H1 (cell line): ENCODE measurements around the gene GRAMD1B. TPM values are rescaled to one million over a fixed set of nuclear protein-coding genes. Genes with fewer than 3 reads are reported as not detected.
A peak's percentile ranks its signal among the peaks of the same experiment; 100 is the strongest.

ENCODE experiments used
- CTCF ChIA-PET: fragments of 300-600 bp; sonication (Branson Sonifier 250); formaldehyde crosslinking; loops from one replicate; lab custom pipeline; 2021; ENCODE audit not compliant: partially characterized antibody; lab: Charles Lee
- POLR2A ChIA-PET: fragments of 300-600 bp; sonication (Branson Sonifier 250); formaldehyde crosslinking; loops from one replicate; lab custom pipeline; 2021; ENCODE audit warnings: inconsistent platforms; ENCODE audit not compliant: partially characterized antibody; lab: Charles Lee
- DNase-seq, 2 experiments: peaks; one replicate each; pipeline versions ENCODE4 v3.0.0 to v3.0.0-alpha.2; 2010 to 2022; ENCODE audit warnings: low spot score in 2 of 2, low read depth in 1 of 2, mixed read lengths in 1 of 2
- FAIRE-seq: peaks from 2 replicates; lab custom pipeline; 2011; peaks lifted over from hg19 to GRCh38; lab: Jason Lieb, UNC
- H2AFZ ChIP-seq: 2 replicates; pipeline ENCODE4 v1.8.1; 2012; ENCODE audit warnings: low read length, inconsistent platforms
- H2AK5ac ChIP-seq: 2 replicates; pipeline ENCODE4 v1.6.1; 2013; ENCODE audit warnings: low read depth, low read length
- H2BK120ac ChIP-seq: replicated peaks from 2 replicates; pipeline ENCODE3; 2013; ENCODE audit warnings: low read depth, low read length, inconsistent platforms
- H2BK12ac ChIP-seq: 2 replicates; pipeline ENCODE4 v1.6.1; 2013; ENCODE audit warnings: low read depth, low read length
- H2BK15ac ChIP-seq: 2 replicates; pipeline ENCODE4 v1.6.1; 2013; ENCODE audit warnings: low read length
- H2BK20ac ChIP-seq: 2 replicates; pipeline ENCODE4 v1.6.1; 2013; ENCODE audit warnings: low read length
- H2BK5ac ChIP-seq: 2 replicates; pipeline ENCODE4 v1.6.1; 2013; ENCODE audit warnings: low read depth, low read length
- H3K14ac ChIP-seq: 2 replicates; pipeline ENCODE4 v1.6.1; 2013; ENCODE audit warnings: inconsistent platforms; ENCODE audit not compliant: insufficient read length
- H3K18ac ChIP-seq: 2 replicates; pipeline ENCODE4 v1.6.1; 2013; ENCODE audit warnings: low read length; ENCODE audit errors: extremely low read depth
- H3K23ac ChIP-seq: 2 replicates; pipeline ENCODE4 v1.6.1; 2013; ENCODE audit warnings: inconsistent platforms; ENCODE audit not compliant: insufficient read length
- H3K23me2 ChIP-seq: 2 replicates; pipeline ENCODE4 v1.6.1; 2013; ENCODE audit warnings: low read depth, low read length
- H3K27ac ChIP-seq: 2 replicates; pipeline ENCODE4 v1.6.1; 2011; ENCODE audit warnings: low read depth, low read length, inconsistent platforms
- H3K27me3 ChIP-seq, 4 experiments: replicated peaks in 1 of 4; 1 replicate in 1 of 4; 2 replicates in 3 of 4; pipeline versions ENCODE4 v1.6.1 to v1.8.1; 2011 to 2013; ENCODE audit warnings: low read length in 3 of 4, mild to moderate bottlenecking in 3 of 4, inconsistent platforms in 2 of 4, mixed read lengths in 2 of 4, moderate library complexity in 1 of 4; ENCODE audit not compliant: control insufficient read depth in 3 of 4, insufficient read depth in 3 of 4; ENCODE audit errors: extremely low read depth in 1 of 4
- H3K36me3 ChIP-seq, 4 experiments: 2 replicates each; pipeline versions ENCODE4 v1.6.1 to v1.8.1; 2011 to 2013; ENCODE audit warnings: mild to moderate bottlenecking in 4 of 4, low read length in 3 of 4, moderate library complexity in 2 of 4, control low read depth in 1 of 4, inconsistent platforms in 1 of 4; ENCODE audit not compliant: insufficient read depth in 4 of 4, control insufficient read depth in 2 of 4
- H3K4ac ChIP-seq: replicated peaks from 2 replicates; pipeline ENCODE3; 2013; ENCODE audit warnings: low read length, low read depth, mixed read lengths, inconsistent platforms; ENCODE audit not compliant: insufficient read length
- H3K4me1 ChIP-seq, 4 experiments: replicated peaks in 1 of 4; 1 replicate in 1 of 4; 2 replicates in 3 of 4; pipeline versions ENCODE4 v1.6.1 to v1.8.1; 2011 to 2013; ENCODE audit warnings: low read length in 3 of 4, inconsistent platforms in 2 of 4, mixed read lengths in 1 of 4; ENCODE audit not compliant: insufficient read depth in 4 of 4, control insufficient read depth in 3 of 4
- H3K4me2 ChIP-seq, 2 experiments: 2 replicates each; pipeline versions ENCODE4 v1.6.1 to v1.8.1; 2011 to 2013; ENCODE audit warnings: low read depth in 2 of 2, low read length in 2 of 2, control low read depth in 1 of 2, inconsistent platforms in 1 of 2, mild to moderate bottlenecking in 1 of 2; ENCODE audit not compliant: insufficient read depth in 1 of 2
- H3K4me3 ChIP-seq, 4 experiments: fragments of 200-600, 300-600 bp in 1 of 4; sonication (generic), shearing (Covaris generic), sonication (Bioruptor Twin) in 1 of 4; 2 replicates each; pipeline versions ENCODE4 v1.5.1 to v1.8.1; 2011 to 2016; ENCODE audit warnings: low read length in 4 of 4, low read depth in 3 of 4, control low read depth in 2 of 4, inconsistent platforms in 2 of 4, mild to moderate bottlenecking in 2 of 4, mixed read lengths in 1 of 4, moderate library complexity in 1 of 4; ENCODE audit not compliant: insufficient read depth in 2 of 4; ENCODE audit errors: extremely low read depth in 1 of 4
- H3K56ac ChIP-seq: replicated peaks from 2 replicates; pipeline ENCODE3; 2013; ENCODE audit warnings: low read depth, mild to moderate bottlenecking, mixed read lengths, low read length, inconsistent platforms; ENCODE audit not compliant: insufficient read length
- H3K79me1 ChIP-seq: 2 replicates; pipeline ENCODE4 v1.6.1; 2013; ENCODE audit warnings: low read depth, low read length, control low read depth
- H3K79me2 ChIP-seq, 2 experiments: 2 replicates each; pipeline versions ENCODE4 v1.6.1 to v1.8.1; 2012 to 2013; ENCODE audit warnings: low read length in 2 of 2, mild to moderate bottlenecking in 2 of 2, inconsistent platforms in 1 of 2; ENCODE audit not compliant: insufficient read depth in 2 of 2, control insufficient read depth in 1 of 2
- H3K9ac ChIP-seq, 4 experiments: replicated peaks in 1 of 4; 1 replicate in 1 of 4; 2 replicates in 3 of 4; pipeline versions ENCODE4 v1.6.1 to v1.8.1; 2011 to 2013; ENCODE audit warnings: low read depth in 3 of 4, low read length in 3 of 4, control low read depth in 2 of 4, mild to moderate bottlenecking in 2 of 4, moderate library complexity in 2 of 4, inconsistent platforms in 1 of 4; ENCODE audit errors: extremely low read depth in 1 of 4
- H3K9me3 ChIP-seq, 2 experiments: 2 replicates each; pipeline versions ENCODE4 v1.6.1 to v1.8.1; 2012 to 2013; ENCODE audit warnings: mild to moderate bottlenecking in 2 of 2, moderate library complexity in 2 of 2, control low read depth in 1 of 2, inconsistent platforms in 1 of 2, low read depth in 1 of 2, low read length in 1 of 2, mixed read lengths in 1 of 2; ENCODE audit not compliant: insufficient read depth in 2 of 2
- H4K20me1 ChIP-seq, 2 experiments: replicated peaks in 1 of 2; 2 replicates each; pipeline versions ENCODE3 to v1.8.1; 2011 to 2013; ENCODE audit warnings: inconsistent platforms in 2 of 2, low read length in 2 of 2, mild to moderate bottlenecking in 1 of 2; ENCODE audit not compliant: insufficient read depth in 2 of 2, control insufficient read depth in 1 of 2
- H4K5ac ChIP-seq: 2 replicates; pipeline ENCODE4 v1.6.1; 2013; ENCODE audit warnings: low read length, low read depth, mixed read lengths, inconsistent platforms; ENCODE audit not compliant: insufficient read length
- H4K8ac ChIP-seq: 2 replicates; pipeline ENCODE4 v1.8.0; 2013; ENCODE audit warnings: mild to moderate bottlenecking, moderate library complexity, low read length, inconsistent platforms; ENCODE audit not compliant: insufficient read depth; ENCODE audit errors: extremely low read depth
- H4K91ac ChIP-seq: replicated peaks from 2 replicates; pipeline ENCODE3; 2013; ENCODE audit warnings: low read length, mixed read lengths, inconsistent platforms; ENCODE audit not compliant: insufficient read length
- CHD2 ChIP-seq: IDR thresholded peaks from 2 replicates; pipeline ENCODE4 v1.6.1; 2012; ENCODE audit warnings: low read length, improper control_type of control experiment
- HDAC2 ChIP-seq, 2 experiments: fragments of 300-600 bp in 1 of 2; sonication (generic) in 1 of 2; IDR thresholded peaks; 2 replicates each; pipeline ENCODE4 v1.6.1; 2011 to 2012; ENCODE audit warnings: low read depth in 2 of 2, low read length in 2 of 2, mild to moderate bottlenecking in 2 of 2, moderate library complexity in 2 of 2, borderline replicate concordance in 1 of 2, inconsistent platforms in 1 of 2
- HDAC6 ChIP-seq: IDR thresholded peaks from one replicate; pipeline ENCODE4 v1.7.1; 2012; ENCODE audit warnings: low read depth, mild to moderate bottlenecking, inconsistent platforms, low read length, moderate library complexity
- MAFK ChIP-seq: IDR thresholded peaks from 2 replicates; pipeline ENCODE4 v1.6.1; 2012; ENCODE audit warnings: low read depth, mild to moderate bottlenecking, improper control_type of control experiment, low read length
- NRF1 ChIP-seq: IDR thresholded peaks from 2 replicates; pipeline ENCODE4 v1.6.1; 2011; ENCODE audit warnings: mild to moderate bottlenecking, low read depth, low read length, improper control_type of control experiment
- PHF8 ChIP-seq: fragments of 200-600 bp; sonication (generic); conservative IDR thresholded peaks from 2 replicates; pipeline ENCODE4 v1.7.1; 2012; ENCODE audit warnings: low read depth, mild to moderate bottlenecking, inconsistent platforms, low read length, moderate library complexity
- RAD21 ChIP-seq, 2 experiments: IDR thresholded peaks in 1 of 2; conservative IDR thresholded peaks in 1 of 2; 2 replicates each; pipeline ENCODE4 v1.6.1; 2011; ENCODE audit warnings: low read depth in 2 of 2, low read length in 2 of 2, improper control_type of control experiment in 1 of 2, inconsistent platforms in 1 of 2, mild to moderate bottlenecking in 1 of 2, moderate library complexity in 1 of 2
- SP2 ChIP-seq: IDR thresholded peaks from 2 replicates; pipeline ENCODE4 v1.6.1; 2012; ENCODE audit warnings: mild to moderate bottlenecking, low read length, inconsistent platforms
- TAF1 ChIP-seq: IDR thresholded peaks from 2 replicates; pipeline ENCODE4 v1.6.1; 2011; ENCODE audit warnings: mild to moderate bottlenecking, low read depth, low read length
- ZNF274 ChIP-seq: IDR thresholded peaks from 2 replicates; pipeline ENCODE4 v1.7.0; 2012; ENCODE audit warnings: low read length, borderline replicate concordance; ENCODE audit errors: extremely low read depth
- WGBS, 2 experiments: shearing (Covaris generic) in 1 of 2; methylation state at CpG; one replicate each; pipeline versions ENCODE4 v1.1.6 to v1.1.7; 2013 to 2015; ENCODE audit warnings: low lambda C conversion rate in 2 of 2, mixed read lengths in 2 of 2, inconsistent platforms in 1 of 2, low coverage in 1 of 2, missing lambda C conversion rate in 1 of 2; ENCODE audit not compliant: insufficient replicate concordance in 2 of 2, insufficient coverage in 1 of 2, insufficient read length in 1 of 2; ENCODE audit errors: extremely low coverage in 1 of 2, missing lambda C conversion rate in 1 of 2; 5-methylcytosine and 5-hydroxymethylcytosine counted together
- polyA plus RNA-seq, 7 experiments: library from polyadenylated mRNA; depleted of rRNA in 3 of 7; stranded (reverse) in 5 of 7; unstranded in 2 of 7; fragments of >200 nt in 5 of 7; fragments of 200-250 nt in 2 of 7; gene quantifications; 1 replicate in 5 of 7; 2 replicates in 1 of 7; 4 replicates in 1 of 7; pipeline versions ENCODE4 v1.2.1 to v1.2.3, GENCODE V29; 2011 to 2013; ENCODE audit warnings: missing spikeins in 2 of 7, mixed read lengths in 2 of 7
- total RNA-seq: library from RNA; stranded (reverse); fragmentation: NEBNext Ultra II Directional; extraction: Animal tissue kit (Norgen Biotek cat#: 25700); gene quantifications from 2 replicates; pipeline ENCODE4 v1.2.1, GENCODE V29; 2021
- TF ChIP-seq, protein P1 (sequence below): IDR thresholded peaks from 2 replicates; pipeline ENCODE4 v1.6.1; 2012; ENCODE audit warnings: inconsistent platforms

Gene GRAMD1B
- total and polyA plus RNA-seq, 2 of the 8 experiments (the other 6 are each of a cell fraction or from before 2014, with no cell fraction given) = 10.1 to 21.2 TPM

- no peak within 1 kb of the TSS for H3K56ac ChIP-seq
- H2BK20ac ChIP-seq = no peak within 1 kb of the TSS
- peaks cover 8 to 32% (median 21%) of the 10 kb centered on the region in 4 experiments for H3K27me3 ChIP-seq
- no peak within 1 kb of the TSS for H2AK5ac ChIP-seq
- no peaks in the 10 kb centered on the region for H3K79me1 ChIP-seq
- peak within 1 kb of the TSS; percentile 80 for H4K8ac ChIP-seq
- peaks cover 0 to 3% (median 1%) of the 10 kb centered on the region in 4 experiments; a peak in 3 of 7 replicates for H3K4me1 ChIP-seq
- peak within 1 kb of the TSS; percentile 75 to 80 (median 78) for H3K4me3 ChIP-seq
- no peak within 1 kb of the TSS for H2BK120ac ChIP-seq
- no peak within 1 kb of the TSS for H3K14ac ChIP-seq
- H3K9me3 ChIP-seq = no peaks in the 10 kb centered on the region
- H2BK12ac ChIP-seq = no peak within 1 kb of the TSS
- H3K27ac ChIP-seq = no peak within 1 kb of the TSS
- peak within 1 kb of the TSS; percentile 52; the same call in 1 of the 2 replicates for H3K18ac ChIP-seq
- H4K20me1 ChIP-seq = no peaks in the 10 kb centered on the region
- no peaks in the 10 kb centered on the region for H3K79me2 ChIP-seq
- H2AFZ ChIP-seq = peak within 1 kb of the TSS; percentile 96
- peak within 1 kb of the TSS in 3 of 4 experiments; percentile 8 to 55 (median 49); a peak in 4 of 7 replicates for H3K9ac ChIP-seq
- H3K36me3 ChIP-seq = no peaks in the 10 kb centered on the region
- no peak within 1 kb of the TSS for H3K4ac ChIP-seq
- H3K23me2 ChIP-seq = peaks cover 7% of the 10 kb centered on the region; the same call in 1 of the 2 replicates
- no peak within 1 kb of the TSS for H4K5ac ChIP-seq
- no peak within 1 kb of the TSS for H3K23ac ChIP-seq
- no peak for FAIRE-seq
- peak within 1 kb of the TSS; percentile 81 to 93 for H3K4me2 ChIP-seq
- ChIA-PET CTCF (interaction anchor here (0.9 to 11.7 kb wide), 9 partner anchors 10 to 415 kb away, joined by 3 to 197 read pairs (median 4); no protein-coding TSS in a partner anchor), POLR2A (interaction anchor here (1.0 to 1.8 kb wide), 3 partner anchors 7 to 91 kb away, joined by 3 read pairs; no protein-coding TSS in a partner anchor)
- WGBS, 2 experiments = 1% methylated on average over 27 of the region's 44 CpGs; no CpG with 5 or more reads in 1 of the 2 experiments
- no peak within 1 kb of the TSS for H2BK15ac ChIP-seq
- H4K91ac ChIP-seq = no peak within 1 kb of the TSS
- H2BK5ac ChIP-seq = no peak within 1 kb of the TSS
- peak in 1 of 2 experiments; percentile 91 for DNase-seq
- TF ChIP-seq PHF8 (0 out of 2 replicates have a peak, but pooled peaks have one; percentile 36), HDAC6 (no peak), ZNF274 (no peak), HDAC2 (IDR thresholded peaks at IDR 0.05; ENCODE audit: borderline replicate concordance in 1 of 2, low read depth in 2 of 2, low read length in 2 of 2) (no peak; a peak in 1 of 4 replicates), CHD2 (no peak), MAFK (no peak), RAD21 (IDR thresholded peaks at IDR 0.05 in 1 of 2, conservative IDR thresholded peaks at IDR 0.05 in 1 of 2; ENCODE audit: low read depth in 2 of 2, low read length in 2 of 2) (no peak), TAF1 (0 out of 2 replicates have a peak, but pooled peaks have one; percentile 16), SP2 (no peak), NRF1 (peak; percentile 50)
- TF ChIP-seq, protein P1, sequence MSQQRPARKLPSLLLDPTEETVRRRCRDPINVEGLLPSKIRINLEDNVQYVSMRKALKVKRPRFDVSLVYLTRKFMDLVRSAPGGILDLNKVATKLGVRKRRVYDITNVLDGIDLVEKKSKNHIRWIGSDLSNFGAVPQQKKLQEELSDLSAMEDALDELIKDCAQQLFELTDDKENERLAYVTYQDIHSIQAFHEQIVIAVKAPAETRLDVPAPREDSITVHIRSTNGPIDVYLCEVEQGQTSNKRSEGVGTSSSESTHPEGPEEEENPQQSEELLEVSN = peak; percentile 39; the same call in 1 of the 2 replicates
Measured at GRCh38 chr11:123654566-123655081, 224.6 kb downstream of the GRAMD1B start, which contains the start of gene SCN3B. Gene SCN3B (minus strand): TSS chr11:123654624. CDS start chr11:123653801, 823 bp downstream.
